Ovary (tissue), 10 donors: Measurements from ENCODE around the gene SESTD1. TPM values are rescaled to one million over a fixed set of nuclear protein-coding genes. Genes with fewer than 3 reads are reported as not detected.

Experiments used
- DNase-seq, 5 donors: peaks; one replicate each; pipeline ENCODE4 v3.0.0-alpha.2; 2019 to 2020
- H3K27ac ChIP-seq, 2 donors: fragments of 200-600 bp; one replicate each; pipeline versions ENCODE4 v1.5.1 to v1.8.0; 2019 to 2022
- H3K27me3 ChIP-seq: fragments of 200-600 bp; one replicate; pipeline ENCODE4 v1.8.0; 2022
- H3K36me3 ChIP-seq: fragments of 200-600 bp; sonication (generic); one replicate; pipeline ENCODE4 v1.5.1; 2019
- H3K4me1 ChIP-seq: one replicate; pipeline ENCODE4 v1.8.1; 2013; ENCODE audit warnings: mild to moderate bottlenecking, moderate library complexity; ENCODE audit not compliant: insufficient read depth
- H3K4me3 ChIP-seq: fragments of 200-600 bp; sonication (generic); one replicate; pipeline ENCODE4 v1.5.1; 2017
- H3K9me3 ChIP-seq, 2 donors: fragments of 200-600 bp in 1 of 2; sonication (generic) in 1 of 2; one replicate each; pipeline versions ENCODE4 v1.5.1 to v1.8.1; 2013 to 2019; ENCODE audit warnings: mild to moderate bottlenecking in 1 of 2, moderate library complexity in 1 of 2
- CTCF ChIP-seq, 3 donors: fragments of 450-650 bp in 2 of 3; fragments of 200-600 bp in 1 of 3; IDR thresholded peaks; one replicate each; pipeline versions ENCODE4 v1.5.1 to v1.8.0; 2016 to 2022; ENCODE audit warnings: antibody characterized with exemption in 3 of 3, mild to moderate bottlenecking in 1 of 3
- EP300 ChIP-seq: sonication (generic); formaldehyde crosslinking; IDR thresholded peaks from one replicate; pipeline ENCODE4 v1.6.1; 2017; ENCODE audit warnings: antibody characterized with exemption
- POLR2A ChIP-seq: fragments of 450-650 bp; IDR thresholded peaks from one replicate; pipeline ENCODE4 v1.6.1; 2017; ENCODE audit warnings: antibody characterized with exemption, mild to moderate bottlenecking, moderate library complexity
- WGBS, 3 donors: extraction: QIAGEN DNeasy Blood & Tissue Kit in 1 of 3; methylation state at CpG; one replicate each; pipeline versions ENCODE4 v1.1.5 to v1.1.7; 2013 to 2017; 5-methylcytosine and 5-hydroxymethylcytosine counted together
- intact Hi-C, 4 donors: fragments of 100-400 bp; cut with DNase I; formaldehyde crosslinking; loops; one replicate each; pipeline versions ENCODE4 v1.11.0 to v1.15.1; 2022 to 2023
- long read RNA-seq, 3 donors: library from polyadenylated mRNA in 2 of 3; unstranded in 2 of 3; transcript quantifications; one replicate each; pipeline ENCODE4 v2.0.0 and lab custom pipeline, GENCODE V29; 2021 to 2026
- polyA plus RNA-seq, 2 donors: library from polyadenylated mRNA; stranded (reverse); fragments of 200-250 nt in 1 of 2; fragments of 350-450 nt in 1 of 2; fragmentation: Illumina TruSeq in 1 of 2; extraction: RNeasy Lipid Tissue Mini Kit (QIAGEN cat#74804) in 1 of 2; gene quantifications; one replicate each; pipeline ENCODE4 v1.2.3, GENCODE V29; 2013 to 2014
- total RNA-seq, 7 donors: library from RNA; depleted of rRNA in 2 of 7; stranded (reverse); fragments of >200 nt in 2 of 7; fragmentation: NEBNext Ultra II Directional in 3 of 7; extraction: Animal tissue kit (Norgen Biotek cat#: 25700) in 3 of 7; gene quantifications; one replicate each; pipeline versions ENCODE4 v1.1.0 to v1.2.4, GENCODE V29; 2016 to 2023
- donor health status: DM: no; HTN: no; CAD: no; lungs with moderate emphysema.
- donor health status: DM: no; HTN: no; CAD: no.
- donor health status: Bipolar disorder and iron deficiency.
- donor health status: DM: yes; HTN: yes; CAD: no.
- donor health status: DM: no; HTN: no; CAD: no.
- donor health status: DM: yes; HTN: yes; CAD: no.

Gene SESTD1
- total RNA-seq (10 to 100 TPM; 11.7 to 54.2 (median 41.5) TPM), polyA plus RNA-seq (10 to 100 TPM in 1 of 2 donors, 1 to 10 TPM in 1; 6.9 to 24.4 TPM)
- long read RNA-seq, donor 1, full-length matches to known transcripts = 3 of 16 reads
- long read RNA-seq, donor 1, partial matches to known transcripts = 6 of 16 reads
- long read RNA-seq, donor 1, other reads (novel, unspliced or antisense) = 7 of 16 reads
- long read RNA-seq, donor 2, full-length matches to known transcripts = 10 of 10 reads
- long read RNA-seq, donor 2, partial matches to known transcripts = 0 of 10 reads
- long read RNA-seq, donor 2, other reads (novel, unspliced or antisense) = 0 of 10 reads
- long read RNA-seq, donor 3, full-length matches to known transcripts = 22 of 31 reads
- long read RNA-seq, donor 3, partial matches to known transcripts = 2 of 31 reads
- long read RNA-seq, donor 3, other reads (novel, unspliced or antisense) = 7 of 31 reads

GRCh38 chr2:179264368-179265081, at the start of gene SESTD1:
Gene SESTD1, minus strand, starts transcription at chr2:179264832. Its CDS starts 72,991 bp downstream, at chr2:179191841.
- Histone ChIP-seq H3K4me3 (peak within 1 kb of the TSS; percentile 81), H3K27ac (peak within 1 kb of the TSS; percentile 78 to 79), H3K4me1 (no peaks in the 10 kb centered on the region), H3K9me3 (no peaks in the 10 kb centered on the region), H3K36me3 (no peaks in the 10 kb centered on the region), H3K27me3 (no peaks in the 10 kb centered on the region)
- intact Hi-C loops = no loop called here
- DNase-seq = peak; percentile 62 to 81 (median 71)
- TF ChIP-seq EP300 = no peak
- peak in 1 of 3 donors; percentile 11 for TF ChIP-seq CTCF (IDR thresholded peaks at IDR 0.05)
- peak; percentile 47 for TF ChIP-seq POLR2A
- 0 to 1% (median 1%) methylated on average over 65 to 96 of the region's 96 CpGs for WGBS, 3 donors

GRCh38 chr2:179313057-179313456, 48.4 kb upstream of the SESTD1 start:
- TF ChIP-seq CTCF (IDR thresholded peaks at IDR 0.05) (no peak), EP300 (no peak), POLR2A (no peak)
- no peaks in the 10 kb centered on the region for H3K9me3 ChIP-seq
- H3K4me1 ChIP-seq = no peaks in the 10 kb centered on the region
- intact Hi-C loops = no loop called here
- no peak overlapping the region for H3K27ac ChIP-seq
- no peak overlapping the region for H3K4me3 ChIP-seq
- H3K36me3 ChIP-seq = no peaks in the 10 kb centered on the region
- DNase-seq = no peak
- no peaks in the 10 kb centered on the region for H3K27me3 ChIP-seq

- Histone ChIP-seq H3K27me3 (no peaks in the 10 kb centered on the region), H3K4me1 (no peaks in the 10 kb centered on the region), H3K9me3 (no peaks in the 10 kb centered on the region), H3K36me3 (no peaks in the 10 kb centered on the region), H3K27ac (no peak overlapping the region), H3K4me3 (no peak overlapping the region)
- DNase-seq = no peak
- TF ChIP-seq POLR2A = no peak
- TF ChIP-seq CTCF (IDR thresholded peaks at IDR 0.05) = no peak
- TF ChIP-seq EP300 = no peak
- 10 to 15% (median 14%) methylated on average over 1 of the region's 1 CpG for WGBS, 3 donors
- intact Hi-C loops = no loop called here
These were observed 46.5 kb upstream of the SESTD1 start for GRCh38 chr2:179311101-179311500.

GRCh38 chr2:179307616-179308371, 43.2 kb upstream of the SESTD1 start:
- DNase-seq = no peak
- Histone ChIP-seq H3K27me3 (no peaks in the 10 kb centered on the region), H3K27ac (no peak overlapping the region), H3K4me3 (no peak overlapping the region), H3K9me3 (no peaks in the 10 kb centered on the region), H3K4me1 (no peaks in the 10 kb centered on the region), H3K36me3 (no peaks in the 10 kb centered on the region)
- WGBS, 3 donors = 49 to 65% (median 51%) methylated on average over 5 of the region's 5 CpGs
- TF ChIP-seq EP300 (no peak), CTCF (IDR thresholded peaks at IDR 0.05) (no peak), POLR2A (no peak)
- intact Hi-C loops = no loop called here
